Measurements from ENCODE around the gene RBMX.

DNA sequence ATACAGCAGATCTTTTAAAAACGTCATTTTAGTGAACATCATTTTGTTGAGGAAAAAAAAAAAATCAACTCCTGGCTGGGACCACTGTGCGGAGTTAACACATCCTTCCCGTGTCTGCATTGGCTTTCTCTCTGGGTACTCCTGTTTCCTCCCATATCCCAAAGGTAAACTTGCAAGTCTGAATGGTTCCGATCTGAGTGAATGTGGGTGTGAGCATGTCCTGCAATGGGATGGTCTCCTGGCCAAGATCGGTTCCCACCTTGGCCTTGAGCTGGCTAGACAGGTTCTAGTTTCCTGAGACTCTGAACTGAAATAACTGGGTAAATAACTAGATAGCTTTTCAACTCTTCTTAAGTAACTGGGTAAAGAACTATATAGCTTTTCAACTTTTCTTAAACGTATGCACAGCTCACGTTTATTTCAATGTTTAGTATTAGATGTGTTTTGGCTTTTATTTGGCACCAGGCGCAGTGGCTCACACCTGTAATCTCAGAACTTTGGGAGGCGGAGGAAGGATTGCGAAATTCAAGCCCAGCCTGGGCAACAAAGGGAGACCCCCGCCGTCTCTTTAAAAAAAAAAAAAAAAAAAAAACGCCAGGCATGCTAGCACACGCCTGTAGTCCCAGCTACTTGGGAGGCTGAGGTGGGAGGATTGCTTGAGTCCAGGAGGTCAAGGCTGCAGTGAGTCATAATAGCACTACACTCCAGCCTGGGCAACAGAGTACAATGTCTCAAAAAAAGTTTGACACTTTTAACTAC is 14.0 kb downstream of the RBMX start:
- peak; percentile 65; the same call in 1 of the 2 replicates for TF ChIP-seq CEBPB (IDR thresholded peaks at IDR 0.05)
- no peak for TF ChIP-seq EP300 (IDR thresholded peaks at IDR 0.05; ENCODE audit: borderline replicate concordance)
- TF ChIP-seq, protein P1, sequence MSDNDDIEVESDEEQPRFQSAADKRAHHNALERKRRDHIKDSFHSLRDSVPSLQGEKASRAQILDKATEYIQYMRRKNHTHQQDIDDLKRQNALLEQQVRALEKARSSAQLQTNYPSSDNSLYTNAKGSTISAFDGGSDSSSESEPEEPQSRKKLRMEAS (IDR thresholded peaks at IDR 0.05) = no peak
- TF ChIP-seq NFIC (IDR thresholded peaks at IDR 0.05) = no peak
- TF ChIP-seq TEAD4 (IDR thresholded peaks at IDR 0.05) = no peak
- TF ChIP-seq RAD21 (IDR thresholded peaks at IDR 0.05; ENCODE audit: low read depth) = no peak
